K562 (cell line): Measurements from ENCODE around the gene CEBPE. TPM values are rescaled to one million over a fixed set of nuclear protein-coding genes. Genes with fewer than 3 reads are reported as not detected.

Experiments
- ARID1B ChIP-seq: fragments of 450-650 bp; IDR thresholded peaks from 2 replicates; pipeline ENCODE4 v1.6.1; 2016; ENCODE audit warnings: antibody characterized with exemption, mild to moderate bottlenecking, inconsistent platforms
- CBFA2T3 ChIP-seq: fragments of 450-650 bp; IDR thresholded peaks from 2 replicates; pipeline ENCODE4 v1.6.1; 2017
- CREM ChIP-seq: IDR thresholded peaks from 2 replicates; pipeline ENCODE4 v1.6.1; 2014; ENCODE audit warnings: antibody characterized with exemption, low read depth
- DLX4 ChIP-seq: fragments of 250-450 bp; sonication (Bioruptor Pico); IDR thresholded peaks from 2 replicates; pipeline ENCODE4 v1.6.1; 2021; ENCODE audit warnings: mild to moderate bottlenecking
- ETV1 ChIP-seq: fragments of 450-650 bp; conservative IDR thresholded peaks from 2 replicates; pipeline ENCODE4 v1.6.1; 2016; ENCODE audit warnings: missing genetic modification characterization, control low read depth, low read depth, missing compliant biosample characterization
- GABPA ChIP-seq: fragments of 200-800 bp; sonication (Bioruptor generic); conservative IDR thresholded peaks from 2 replicates; pipeline ENCODE4 v1.6.1; 2016; ENCODE audit warnings: low read depth, missing genetic modification characterization, missing compliant biosample characterization
- JUN ChIP-seq, 2 experiments: sonication (generic) in 1 of 2; formaldehyde crosslinking in 1 of 2; IDR thresholded peaks; 2 replicates each; pipeline versions ENCODE4 v1.6.1 to v1.8.0; 2012 to 2022; ENCODE audit warnings: borderline replicate concordance in 2 of 2, mild to moderate bottlenecking in 2 of 2, improper control_type of control experiment in 1 of 2, low read depth in 1 of 2, low read length in 1 of 2, missing genetic modification reagents in 1 of 2
- LARP7 ChIP-seq: fragments of 450-650 bp; IDR thresholded peaks from 2 replicates; pipeline ENCODE4 v1.6.1; 2016
- MBD2 ChIP-seq: sonication (generic); IDR thresholded peaks from 2 replicates; pipeline ENCODE4 v1.6.1; 2016; ENCODE audit warnings: low read depth, borderline replicate concordance
- MLX ChIP-seq, 2 experiments: fragments of 450-650 bp in 1 of 2; sonication (generic) in 1 of 2; formaldehyde crosslinking; conservative IDR thresholded peaks; 2 replicates each; pipeline versions ENCODE4 v1.4.0 to v1.8.1; 2020 to 2022; ENCODE audit warnings: mild to moderate bottlenecking in 1 of 2, missing genetic modification reagents in 1 of 2
- NRF1 ChIP-seq, 2 experiments: fragments of 450-650 bp; IDR thresholded peaks in 1 of 2; conservative IDR thresholded peaks in 1 of 2; 2 replicates each; pipeline ENCODE4 v1.6.1; 2014; ENCODE audit warnings: mild to moderate bottlenecking in 2 of 2
- PCBP1 ChIP-seq: fragments of 200-400 bp; formaldehyde crosslinking; IDR thresholded peaks from 2 replicates; pipeline ENCODE4 v1.6.1; 2018; ENCODE audit warnings: mild to moderate bottlenecking, low read depth, low read length; ENCODE audit not compliant: poor library complexity, severe bottlenecking
- PHF21A ChIP-seq: fragments of 450-650 bp; IDR thresholded peaks from 2 replicates; pipeline ENCODE4 v1.6.1; 2017; ENCODE audit warnings: low read depth, borderline replicate concordance
- TBL1XR1 ChIP-seq, 2 experiments: IDR thresholded peaks; 2 replicates each; pipeline ENCODE4 v1.6.1; 2012; ENCODE audit warnings: improper control_type of control experiment in 2 of 2, low read length in 2 of 2, mild to moderate bottlenecking in 1 of 2
- TEAD4 ChIP-seq, 2 experiments: sonication (generic) in 1 of 2; formaldehyde crosslinking in 1 of 2; IDR thresholded peaks; 2 replicates each; pipeline versions ENCODE4 v1.6.1 to v1.8.0; 2012 to 2022; ENCODE audit warnings: borderline replicate concordance in 1 of 2, inconsistent platforms in 1 of 2, low read length in 1 of 2, mild to moderate bottlenecking in 1 of 2, missing genetic modification reagents in 1 of 2
- TOE1 ChIP-seq, 2 experiments: fragments of 450-650 bp in 1 of 2; sonication (generic) in 1 of 2; formaldehyde crosslinking in 1 of 2; IDR thresholded peaks; 2 replicates each; pipeline versions ENCODE4 v1.7.1 to v1.8.0; 2016 to 2022; ENCODE audit warnings: borderline replicate concordance in 2 of 2, mild to moderate bottlenecking in 2 of 2, antibody characterized with exemption in 1 of 2, inconsistent platforms in 1 of 2, low read depth in 1 of 2, missing genetic modification reagents in 1 of 2, moderate library complexity in 1 of 2
- ZC3H11A ChIP-seq: IDR thresholded peaks from 2 replicates; pipeline ENCODE4 v1.6.1; 2012; ENCODE audit warnings: low read depth, low read length, improper control_type of control experiment
- ZKSCAN3 ChIP-seq: fragments of 250-450 bp; sonication (Bioruptor Pico); IDR thresholded peaks from 2 replicates; pipeline ENCODE4 v1.4.0; 2020
- ZNF124 ChIP-seq: sonication (generic); formaldehyde crosslinking; IDR thresholded peaks from 2 replicates; pipeline ENCODE4 v1.8.1; 2022; ENCODE audit warnings: missing genetic modification reagents
- ZNF165 ChIP-seq: fragments of 250-450 bp; sonication (Bioruptor Pico); IDR thresholded peaks from 2 replicates; pipeline ENCODE4 v1.4.0; 2020; ENCODE audit warnings: borderline replicate concordance
- ZNF232 ChIP-seq: sonication (generic); formaldehyde crosslinking; IDR thresholded peaks from 2 replicates; pipeline ENCODE4 v1.8.0; 2022; ENCODE audit warnings: mild to moderate bottlenecking, missing genetic modification reagents
- ZNF3 ChIP-seq: fragments of 250-450 bp; sonication (Bioruptor Pico); IDR thresholded peaks from 2 replicates; pipeline ENCODE4 v1.5.0; 2021; ENCODE audit warnings: mild to moderate bottlenecking, moderate library complexity
- polyA plus RNA-seq, 8 experiments: library from polyadenylated mRNA; depleted of rRNA in 4 of 8; stranded (reverse) in 5 of 8; unstranded in 3 of 8; fragments of >200 nt; fragmentation: Nextera tagmentation in 2 of 8; fragmentation: Illumina TruSeq in 1 of 8; extraction: Ambion mirVana in 2 of 8; extraction: Trizol in 1 of 8; gene quantifications; 2 replicates each; pipeline versions ENCODE4 v1.2.1 to v1.2.3, GENCODE V29; 2011 to 2014; ENCODE audit warnings: inconsistent platforms in 1 of 8, missing spikeins in 1 of 8
- total RNA-seq, 7 experiments: library from RNA; depleted of rRNA in 6 of 7; stranded (reverse); fragments of >200 nt in 6 of 7; fragmentation: Illumina TruSeq in 2 of 7; extraction: Trizol in 2 of 7; gene quantifications; 2 replicates each; pipeline versions ENCODE4 v1.2.1 to v1.2.3, GENCODE V29; 2011 to 2021; ENCODE audit warnings: low replicate concordance in 1 of 7
- TF ChIP-seq, protein P1 (sequence below): fragments of 250-450 bp; sonication (Bioruptor Pico); IDR thresholded peaks from 2 replicates; pipeline ENCODE4 v1.9.0; 2021; ENCODE audit warnings: mild to moderate bottlenecking
- TF ChIP-seq, protein P2 (sequence below): IDR thresholded peaks from 3 replicates; pipeline ENCODE4 v1.6.1; 2011; ENCODE audit warnings: borderline replicate concordance, mild to moderate bottlenecking; ENCODE audit not compliant: insufficient read length, insufficient read depth

Gene CEBPE
- total and polyA plus RNA-seq, 9 of the 15 experiments (the other 6 are each of a cell fraction or from before 2014, with no cell fraction given) = 0.09 to 0.15 (median 0.13) TPM; not detected in 6

DNA sequence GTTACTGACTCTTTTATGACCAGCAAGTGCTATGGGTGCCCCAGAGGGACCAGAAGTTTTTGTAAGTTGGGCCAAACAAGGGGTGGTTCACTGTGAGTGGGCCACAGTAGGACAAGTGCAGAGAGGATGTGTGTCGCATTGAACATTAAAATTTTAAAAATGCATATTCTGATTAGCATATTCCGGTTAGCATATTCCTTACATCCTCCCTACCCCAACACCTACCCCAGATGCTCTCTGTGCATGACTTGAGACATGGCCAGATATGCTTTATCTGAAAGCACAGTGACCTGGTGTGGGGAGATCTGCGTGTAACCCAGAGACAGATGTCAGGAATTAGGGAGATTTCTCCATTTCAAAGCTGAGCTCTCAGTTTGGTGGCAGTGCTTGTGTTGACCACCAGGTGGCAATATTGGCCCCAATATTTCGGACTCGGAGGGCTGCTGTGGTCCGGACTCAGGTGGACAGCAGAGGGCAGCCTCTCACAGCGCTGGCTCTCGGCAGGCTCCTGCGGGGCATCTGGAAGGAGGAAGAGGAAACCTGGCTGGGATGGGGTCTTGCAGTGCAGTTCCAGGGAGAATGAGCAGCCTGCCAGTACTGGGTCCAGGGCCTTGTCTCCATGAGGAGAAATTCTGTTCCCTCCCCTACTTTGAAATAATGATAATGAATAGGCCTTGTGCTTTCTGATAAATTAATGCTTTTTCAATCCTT lies 1.6 kb upstream of the CEBPE start (continued):
- TF ChIP-seq ZNF232 (CRISPR knock-in tag) (no peak), NRF1 (conservative IDR thresholded peaks at IDR 0.05 in 1 of 2, IDR thresholded peaks at IDR 0.05 in 1 of 2) (no peak; a peak in 1 of 4 replicates), TEAD4 (IDR thresholded peaks at IDR 0.05; ENCODE audit: low read length) (peak; percentile 96), TEAD4 (CRISPR knock-in tag; IDR thresholded peaks at IDR 0.05; ENCODE audit: borderline replicate concordance) (no peak), DLX4 (CRISPR knock-in tag) (no peak), ZKSCAN3 (CRISPR knock-in tag) (no peak), CBFA2T3 (peak; percentile 96), ZC3H11A (no peak), JUN (IDR thresholded peaks at IDR 0.05; ENCODE audit: borderline replicate concordance, low read depth, low read length) (no peak; the same call in 1 of the 2 replicates), JUN (CRISPR knock-in tag; IDR thresholded peaks at IDR 0.05; ENCODE audit: borderline replicate concordance) (no peak), LARP7 (no peak), MBD2 (no peak), PCBP1 (no peak), TBL1XR1 (IDR thresholded peaks at IDR 0.05; ENCODE audit: low read length in 2 of 2) (peak; percentile 64 to 70; a peak in 3 of 4 replicates), TOE1 (IDR thresholded peaks at IDR 0.05; ENCODE audit: borderline replicate concordance) (0 out of 2 replicates have a peak, but pooled peaks have one; percentile 44), TOE1 (CRISPR knock-in tag; IDR thresholded peaks at IDR 0.05; ENCODE audit: borderline replicate concordance, low read depth) (no peak), PHF21A (no peak), ZNF165 (CRISPR knock-in tag) (no peak), CREM (peak; percentile 40; the same call in 1 of the 2 replicates), MLX (CRISPR knock-in tag; conservative IDR thresholded peaks at IDR 0.05) (no peak), ZNF3 (CRISPR knock-in tag) (no peak), ARID1B (peak; percentile 91), ZNF124 (CRISPR knock-in tag) (no peak), GABPA (tag) (no peak), ETV1 (tag) (peak; percentile 33)
- TF ChIP-seq, protein P1, sequence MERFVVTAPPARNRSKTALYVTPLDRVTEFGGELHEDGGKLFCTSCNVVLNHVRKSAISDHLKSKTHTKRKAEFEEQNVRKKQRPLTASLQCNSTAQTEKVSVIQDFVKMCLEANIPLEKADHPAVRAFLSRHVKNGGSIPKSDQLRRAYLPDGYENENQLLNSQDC (CRISPR knock-in tag) = no peak
- TF ChIP-seq, protein P2, sequence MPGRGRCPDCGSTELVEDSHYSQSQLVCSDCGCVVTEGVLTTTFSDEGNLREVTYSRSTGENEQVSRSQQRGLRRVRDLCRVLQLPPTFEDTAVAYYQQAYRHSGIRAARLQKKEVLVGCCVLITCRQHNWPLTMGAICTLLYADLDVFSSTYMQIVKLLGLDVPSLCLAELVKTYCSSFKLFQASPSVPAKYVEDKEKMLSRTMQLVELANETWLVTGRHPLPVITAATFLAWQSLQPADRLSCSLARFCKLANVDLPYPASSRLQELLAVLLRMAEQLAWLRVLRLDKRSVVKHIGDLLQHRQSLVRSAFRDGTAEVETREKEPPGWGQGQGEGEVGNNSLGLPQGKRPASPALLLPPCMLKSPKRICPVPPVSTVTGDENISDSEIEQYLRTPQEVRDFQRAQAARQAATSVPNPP = no peak
